SK-N-DZ (cell line): ENCODE data around the gene ALG1.
"Not testable (repeated sequence)": the region's sequence is repeated elsewhere in the genome, so short reads cannot be mapped to it uniquely, and the experiment has no call there.

Experiments used
- DNase-seq: peaks from one replicate; pipeline ENCODE4 v3.0.0-alpha.2; 2015; ENCODE audit warnings: low spot score

The ALG1 gene

DNA sequence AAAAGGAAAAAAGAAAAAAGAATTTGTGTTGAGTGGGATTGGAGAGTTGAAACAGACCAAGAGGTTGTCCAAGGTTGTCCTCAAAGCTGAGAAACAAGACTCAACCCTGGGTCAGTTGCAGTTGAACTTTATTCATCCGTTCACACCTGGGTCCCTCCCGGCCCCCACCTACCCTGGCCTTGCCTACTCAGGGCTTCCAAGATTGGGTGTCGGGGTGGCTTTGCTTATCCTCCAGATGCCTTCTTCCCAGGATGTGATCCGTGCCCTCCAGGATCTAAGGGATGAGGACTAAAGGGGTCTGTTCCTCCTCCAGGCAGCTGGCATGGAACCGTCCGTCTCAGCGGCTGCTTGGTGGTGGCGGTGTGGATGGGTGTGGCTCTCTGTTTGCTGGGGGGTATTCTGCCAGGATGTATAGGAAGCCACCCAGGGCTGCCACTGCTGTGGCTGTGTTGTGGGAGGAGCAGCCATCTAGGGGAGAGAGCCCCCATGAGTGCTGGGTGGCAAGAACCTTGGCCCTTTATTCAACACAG, 27.6 kb upstream of the ALG1 start:
- no peak for DNase-seq

DNA sequence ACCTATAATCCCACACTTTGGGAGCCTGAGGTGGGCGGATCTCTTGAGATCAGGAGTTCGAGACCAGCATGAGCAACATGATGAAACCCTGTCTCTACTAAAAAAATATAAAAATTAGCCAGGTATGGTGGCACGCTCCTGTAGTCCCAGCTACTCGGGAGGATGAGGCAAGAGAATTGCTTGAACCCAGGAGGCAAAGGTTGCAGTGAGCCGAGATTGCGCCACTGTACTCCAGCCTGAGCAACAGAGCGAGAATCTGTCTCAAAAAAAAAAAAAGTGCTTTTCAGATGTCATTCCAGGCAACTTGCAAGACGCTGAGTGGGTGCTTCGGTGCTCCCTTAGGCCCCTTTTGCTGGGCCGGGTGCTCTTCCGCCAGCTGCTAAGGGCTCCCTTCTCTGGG, 27.1 kb upstream of the ALG1 start:
- DNase-seq = not testable (repeated sequence)

DNA sequence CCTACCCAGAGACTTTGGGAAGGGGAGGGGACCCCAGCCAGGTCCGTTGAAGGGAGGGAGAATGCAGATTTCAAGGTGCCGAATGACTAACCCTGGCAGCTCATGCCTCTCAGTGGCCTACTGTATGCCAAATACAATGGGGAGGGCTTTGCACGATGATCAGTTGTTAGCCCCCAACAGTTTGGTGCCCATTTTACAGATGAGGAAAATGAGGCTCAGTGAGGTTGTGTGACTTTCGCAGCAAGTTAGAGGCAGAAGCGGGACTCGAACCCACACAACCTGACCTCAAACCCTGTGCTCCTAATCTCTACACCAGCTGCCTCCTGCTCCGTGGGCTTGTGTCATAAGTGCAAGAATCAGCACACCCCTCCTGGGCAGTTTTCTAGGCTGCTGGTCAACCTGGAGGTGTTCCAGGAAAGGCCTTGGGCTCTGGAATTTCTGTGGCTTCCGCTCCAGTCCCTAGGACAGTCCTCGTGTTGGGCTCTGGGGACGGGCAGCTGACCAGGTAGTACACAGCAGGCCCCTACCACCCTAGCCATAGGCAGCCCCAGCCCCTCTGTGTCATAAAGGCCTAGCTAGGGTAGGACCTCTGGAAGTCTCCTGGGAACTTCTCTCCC, 26.0 kb upstream of the ALG1 start:
- DNase-seq = no peak

DNA sequence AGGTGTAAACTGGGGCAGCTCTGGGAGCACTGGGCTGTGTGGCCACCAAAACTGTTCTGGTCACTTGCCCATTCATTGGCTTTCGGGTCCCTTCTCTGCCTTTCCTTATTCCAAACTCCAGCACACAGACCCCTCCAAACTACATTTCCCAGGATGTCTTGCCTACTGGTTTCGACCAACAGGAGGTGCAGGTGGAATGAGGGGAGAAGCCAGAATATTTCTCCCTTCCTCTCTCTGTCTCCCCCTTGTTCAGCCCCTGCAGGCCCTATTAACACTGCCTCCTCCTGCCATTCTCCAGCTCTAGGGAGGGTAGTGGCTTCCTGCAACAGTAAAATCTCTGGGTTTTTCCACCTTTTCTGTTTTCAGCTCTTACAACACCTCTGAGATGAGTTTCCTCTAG, 24.7 kb upstream of the ALG1 start:
- DNase-seq = no peak

DNA sequence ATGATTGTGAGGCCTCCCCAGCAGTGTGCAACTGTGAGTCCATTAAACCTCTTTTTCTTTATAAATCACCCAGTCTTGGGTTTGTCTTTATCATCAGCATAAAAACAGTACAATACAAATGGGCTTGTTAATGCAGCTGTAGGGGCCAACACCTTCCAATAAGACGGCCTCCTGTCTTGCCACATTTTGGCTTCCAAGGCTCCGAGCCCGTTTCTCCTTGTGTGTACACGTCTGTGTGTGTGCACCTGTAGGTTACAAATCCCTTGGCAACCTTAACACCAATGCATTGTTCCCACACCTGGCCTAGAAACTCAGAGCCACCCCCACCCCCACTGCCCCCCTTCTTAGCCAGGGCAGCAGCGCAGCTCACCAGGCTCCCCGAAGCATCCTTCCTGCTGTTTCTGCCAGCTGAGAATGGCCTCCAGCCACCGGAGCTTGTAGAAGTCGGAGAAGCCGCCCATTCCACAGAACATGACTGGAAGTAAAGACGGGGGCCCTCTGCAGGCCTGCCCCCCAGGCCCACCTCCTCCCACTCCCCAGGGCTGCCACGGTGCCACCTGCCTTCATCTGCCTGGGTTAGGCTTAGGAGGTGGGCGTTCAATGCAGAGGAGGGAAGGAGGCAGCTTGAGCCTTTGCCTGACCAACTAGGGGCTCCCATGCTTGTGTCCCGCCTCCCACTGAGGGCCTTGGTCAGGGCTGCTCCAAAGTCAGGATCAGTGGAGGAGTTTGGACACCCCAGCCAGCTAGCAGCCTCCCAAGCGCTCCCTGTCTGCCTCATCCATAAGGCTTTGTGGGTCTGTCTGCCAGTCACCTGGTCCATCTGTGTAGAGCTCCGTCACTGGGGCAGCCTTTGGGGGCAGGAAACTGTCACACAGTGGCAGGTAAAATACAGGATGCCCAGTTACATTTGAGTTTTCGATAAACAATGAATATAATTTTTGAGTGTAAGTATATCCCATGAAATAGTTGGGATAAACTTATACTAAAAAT, 16.5 kb upstream of the ALG1 start:
- DNase-seq = no peak

DNA sequence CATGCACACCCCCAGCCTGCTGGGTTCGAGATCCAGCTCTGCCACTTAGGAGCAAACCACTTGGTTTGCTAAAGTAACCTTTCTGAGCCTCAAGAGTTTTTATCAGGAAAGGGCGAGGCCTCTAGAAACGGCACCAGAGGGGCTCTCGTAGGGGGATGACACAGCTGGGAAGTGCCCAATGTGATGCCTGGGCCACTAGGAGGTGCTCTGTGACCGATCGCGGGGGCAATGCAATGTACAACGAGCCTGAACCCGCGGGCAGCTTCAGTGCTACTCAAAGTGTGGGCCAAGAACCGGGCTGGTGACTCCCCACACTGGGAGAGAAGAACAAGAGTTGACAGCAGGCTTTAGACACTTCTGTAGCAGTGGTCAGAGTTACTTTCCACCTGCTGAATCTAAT, 15.3 kb upstream of the ALG1 start:
- DNase-seq = peak; percentile 33

DNA sequence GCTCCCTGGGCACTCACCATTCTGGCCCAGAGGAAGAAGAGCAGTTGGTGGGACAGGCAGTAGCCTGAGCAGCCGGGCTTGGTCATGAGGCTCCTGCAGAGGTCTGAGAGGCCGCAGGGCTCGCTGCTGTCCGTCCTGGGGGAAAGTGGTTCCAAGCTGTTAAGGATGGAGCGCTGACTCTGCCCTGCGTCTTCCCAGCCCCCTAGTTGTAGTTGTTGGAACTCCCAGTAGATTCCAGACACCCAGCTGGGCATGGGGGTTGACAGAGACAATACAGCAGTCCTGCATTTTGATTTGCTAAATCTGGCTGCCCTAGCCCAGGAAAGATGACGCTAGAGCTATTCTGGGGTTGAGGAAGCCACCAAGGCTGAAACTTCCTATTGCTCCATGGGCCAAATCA, 13.2 kb upstream of the ALG1 start:
- peak; percentile 54 for DNase-seq

DNA sequence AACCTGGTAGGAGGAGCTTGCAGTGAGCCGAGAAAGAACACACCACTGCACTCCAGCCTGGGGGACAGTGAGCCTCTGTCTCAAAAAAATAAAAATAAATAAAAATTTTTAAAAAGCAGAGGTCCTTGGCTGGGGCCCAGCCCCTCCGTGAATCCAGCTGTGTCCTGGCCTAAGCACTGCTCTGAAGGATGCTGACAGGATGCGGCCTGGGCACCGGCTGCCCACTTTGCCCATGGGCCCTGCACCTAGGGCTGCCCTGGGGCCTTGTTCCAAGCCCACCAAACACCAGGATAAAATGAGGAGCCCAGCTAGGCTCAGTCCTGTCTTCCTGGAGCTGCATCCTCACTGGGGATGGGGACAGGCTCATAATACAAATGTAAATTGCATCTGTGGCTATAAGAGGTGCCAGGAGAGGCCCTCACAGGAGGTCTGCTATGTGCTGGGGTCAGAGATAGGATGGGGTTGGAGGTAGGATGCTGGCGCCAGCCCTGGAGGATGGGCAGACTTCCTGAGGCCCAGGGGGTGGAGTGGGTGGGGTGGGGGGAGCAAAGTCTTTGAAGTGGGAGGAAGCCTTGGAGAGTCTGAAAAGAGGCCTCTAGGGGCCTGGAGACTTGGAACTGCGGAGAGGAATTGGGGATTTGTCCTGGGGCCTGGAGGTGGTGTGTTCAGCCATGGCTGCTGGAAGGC, 12.1 kb upstream of the ALG1 start:
- no peak for DNase-seq

DNA sequence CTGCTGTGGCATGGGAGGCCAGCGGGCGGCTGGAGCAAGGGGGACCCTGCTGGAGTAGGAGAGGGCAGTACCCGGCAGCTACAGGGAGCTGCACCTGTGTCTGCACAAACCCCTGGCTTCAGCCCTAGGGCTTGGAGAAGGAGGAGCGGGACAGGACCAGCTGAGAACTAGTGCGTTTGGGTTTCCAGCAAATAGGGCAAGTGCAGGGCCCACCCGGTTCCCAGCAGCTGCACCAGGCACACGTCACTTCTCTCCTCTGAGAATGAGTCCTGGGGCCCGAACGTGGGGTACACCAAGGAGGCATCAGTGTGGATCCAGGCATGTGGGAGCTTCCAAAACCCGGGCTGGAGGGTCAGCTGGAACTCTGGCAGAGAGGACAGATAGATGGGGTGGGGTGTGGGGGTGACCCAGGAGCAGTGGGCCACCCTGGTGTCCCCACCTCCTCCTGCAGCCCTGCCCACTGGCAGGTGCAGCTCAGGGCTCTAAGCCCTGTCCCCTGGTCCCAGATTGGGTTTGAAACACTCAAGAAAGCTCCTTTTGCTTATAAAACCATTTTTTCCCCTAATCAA, 11.5 kb upstream of the ALG1 start:
- no peak for DNase-seq

DNA sequence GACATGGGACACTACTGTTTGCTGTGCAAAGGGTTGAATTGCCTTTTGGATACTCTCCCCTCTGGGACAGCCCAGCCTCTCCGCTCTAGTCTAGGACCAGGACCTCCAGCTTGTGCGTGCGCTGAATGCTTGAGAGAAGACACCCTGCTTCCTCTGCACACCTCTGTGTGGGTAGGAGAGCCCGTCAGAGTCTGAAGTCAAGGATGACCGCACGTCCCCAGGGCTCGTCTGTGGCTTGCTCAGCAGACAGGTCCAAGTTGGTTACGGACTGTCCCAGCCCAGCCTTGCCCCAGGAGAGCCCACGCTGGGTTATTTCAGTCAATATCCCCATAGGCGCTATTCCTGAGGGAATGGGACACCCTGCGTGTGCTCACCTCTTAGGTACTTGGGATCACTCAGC, 9.6 kb upstream of the ALG1 start:
- no peak for DNase-seq

DNA sequence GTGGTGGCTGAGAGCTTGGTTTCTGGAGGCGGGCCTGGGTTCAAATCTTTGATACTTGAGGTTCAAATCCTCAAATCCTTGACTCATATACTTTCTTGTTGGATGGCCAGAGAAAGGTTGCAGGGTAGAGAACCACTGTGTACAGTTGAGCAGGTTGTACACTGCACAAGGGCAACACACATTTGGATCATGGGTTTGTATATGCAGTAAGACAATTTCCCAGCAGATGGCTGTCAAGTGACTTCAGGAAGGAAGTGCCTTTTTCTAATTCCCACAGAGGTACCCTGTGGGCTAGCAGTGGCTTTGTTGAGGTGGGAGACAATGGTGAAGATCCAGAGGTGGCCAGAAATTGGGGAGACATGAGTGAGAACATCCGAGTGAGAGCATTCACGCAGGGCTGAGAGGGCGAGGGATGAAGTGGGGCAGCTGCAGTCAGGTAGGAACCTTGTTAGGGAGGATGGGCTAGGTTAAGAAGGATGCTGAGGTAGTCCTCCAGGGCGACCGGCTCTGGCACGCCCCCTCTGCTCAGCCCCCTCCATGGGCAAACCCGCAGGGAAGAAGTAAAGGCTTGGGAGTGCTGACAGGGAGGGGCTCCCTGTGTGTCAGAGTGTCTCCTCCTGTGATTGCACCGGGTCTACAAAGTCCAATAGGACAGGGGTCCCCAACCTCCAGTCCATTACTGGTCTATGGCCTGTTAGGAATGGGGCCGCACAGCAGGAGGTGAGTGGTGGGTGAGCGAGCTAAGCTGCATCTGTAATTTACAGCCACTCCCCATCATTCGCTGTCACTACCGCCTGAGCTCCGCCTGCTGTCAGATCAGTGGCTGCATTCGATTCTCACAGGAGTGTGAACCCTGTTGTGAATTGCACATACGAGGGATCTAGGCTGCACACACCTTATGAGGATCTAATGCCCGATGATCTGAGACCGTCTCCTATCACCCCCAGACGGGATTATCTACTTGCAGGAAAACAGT, 8.6 kb upstream of the ALG1 start:
- no peak for DNase-seq

DNA sequence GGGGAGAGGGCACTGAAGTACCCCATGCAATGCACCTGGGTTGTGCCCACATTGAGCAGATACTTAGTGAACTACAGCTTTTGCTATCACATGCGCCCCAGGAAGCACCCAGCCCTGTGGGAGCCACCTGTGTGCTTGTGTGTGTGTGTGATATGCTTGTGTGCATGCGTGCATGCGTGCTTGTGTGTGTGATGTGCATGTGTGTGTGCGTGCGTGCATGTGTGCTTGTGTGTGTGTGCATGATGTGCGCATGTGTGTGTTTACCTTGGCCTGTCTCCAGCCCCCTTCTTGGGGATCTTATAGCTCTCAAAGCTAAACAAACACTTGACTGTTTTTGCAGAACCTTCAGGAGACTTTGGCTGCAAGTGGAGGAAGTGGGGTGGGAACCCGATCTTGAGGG, 6.7 kb upstream of the ALG1 start:
- DNase-seq = no peak

DNA sequence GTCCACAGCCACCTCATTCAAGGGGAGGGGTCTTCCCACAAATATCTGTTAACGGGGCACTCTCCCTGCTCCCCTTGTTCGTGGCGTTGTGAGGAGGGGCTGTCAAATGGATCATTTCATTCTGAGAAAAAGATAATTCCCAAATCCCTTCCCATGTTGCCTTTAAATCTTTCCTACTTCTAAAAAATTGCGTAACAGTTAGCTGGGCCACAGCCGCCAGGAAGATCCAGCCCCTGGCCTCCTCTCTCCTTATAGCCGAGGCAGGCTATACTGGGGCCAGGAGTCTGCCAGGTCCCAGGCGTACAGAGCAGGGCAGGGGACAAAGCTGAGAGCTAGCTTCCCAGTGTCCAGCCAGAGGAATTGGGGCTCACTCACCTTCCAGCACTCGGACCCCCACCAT, 6.3 kb upstream of the ALG1 start:
- no peak for DNase-seq

DNA sequence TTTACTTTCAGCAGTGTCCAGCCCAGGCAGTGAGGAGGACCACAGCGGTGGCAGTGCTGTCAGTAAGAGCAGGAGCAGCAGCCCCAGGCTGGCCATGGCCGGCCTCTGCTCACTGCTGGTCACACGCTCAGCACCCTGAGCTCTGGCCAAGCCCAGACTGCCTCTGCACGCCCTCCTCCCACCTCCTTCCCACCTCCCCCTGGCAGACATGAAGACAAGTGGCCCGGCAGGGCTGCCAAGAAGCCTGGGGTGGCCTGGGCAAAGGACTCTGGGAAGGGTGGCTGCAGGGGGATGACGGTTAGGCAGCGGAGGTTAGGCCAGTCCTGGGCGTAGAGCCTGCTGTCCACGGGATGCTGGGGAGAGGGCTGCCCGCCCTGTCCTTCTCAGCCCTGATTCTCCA, 5.8 kb upstream of the ALG1 start, which contains the start of gene C16orf89:
Gene C16orf89, minus strand, starts transcription at position 144 of the 400 bp plus-strand sequence. Its CDS starts 48 bp downstream, at position 96.
- DNase-seq = no peak

DNA sequence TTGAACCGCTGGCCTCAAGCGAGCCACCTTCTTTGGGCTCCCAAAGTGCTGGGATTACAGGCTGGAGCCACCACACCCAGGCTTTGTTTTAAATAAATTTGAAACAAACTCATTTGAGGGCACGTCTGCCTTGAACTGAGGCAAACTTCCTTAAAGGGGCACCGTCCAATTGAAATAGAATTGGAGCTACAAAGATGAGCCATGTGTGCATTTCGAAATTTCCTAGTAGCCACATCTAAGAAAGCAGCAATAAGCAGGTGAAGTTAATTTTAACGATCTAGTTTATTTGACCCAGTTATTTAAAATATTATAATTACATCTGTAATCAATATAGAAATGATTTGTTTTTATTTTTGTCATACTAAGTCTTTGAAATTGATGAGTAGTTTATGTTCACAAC, 5.1 kb upstream of the ALG1 start:
- DNase-seq = no peak

DNA sequence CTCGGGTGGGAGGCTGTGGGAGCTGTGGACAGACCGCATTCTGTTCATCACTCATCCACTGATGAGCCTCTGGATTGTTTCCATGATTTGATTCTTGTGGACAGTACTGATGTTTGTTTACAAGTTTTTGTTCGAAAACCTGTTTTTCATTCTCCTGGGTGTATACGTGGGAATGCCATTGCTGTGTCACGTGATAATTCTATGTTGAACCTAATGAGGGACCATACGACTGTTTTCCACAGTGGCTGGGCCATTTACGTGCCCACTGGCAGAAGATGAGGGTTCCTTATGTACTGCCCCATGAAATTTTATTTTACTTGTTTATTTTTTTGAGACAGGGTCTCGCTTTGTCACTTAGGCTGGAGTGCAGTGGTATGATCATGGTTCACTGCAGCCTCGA, 2.6 kb upstream of the ALG1 start:
- DNase-seq = no peak

DNA sequence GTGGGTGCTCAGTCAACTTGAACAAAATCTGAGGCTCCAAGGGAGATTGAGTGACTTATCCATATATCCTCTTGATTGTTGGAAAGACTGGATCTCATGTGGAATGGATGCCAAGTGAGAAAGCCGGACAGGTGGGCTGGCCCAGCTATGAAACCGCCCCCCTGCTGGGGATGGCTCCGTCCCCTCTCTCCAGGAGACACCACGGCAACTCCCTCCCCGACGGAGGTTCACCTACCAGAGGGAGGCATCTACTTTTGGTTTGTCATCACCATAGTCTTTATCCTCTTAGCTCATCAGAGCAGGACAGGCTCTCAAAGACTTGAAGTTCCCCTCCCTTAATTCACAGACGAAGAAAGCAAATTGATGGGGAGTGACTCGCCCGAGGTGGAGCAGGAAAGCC, 1.8 kb upstream of the ALG1 start:
- no peak for DNase-seq

DNA sequence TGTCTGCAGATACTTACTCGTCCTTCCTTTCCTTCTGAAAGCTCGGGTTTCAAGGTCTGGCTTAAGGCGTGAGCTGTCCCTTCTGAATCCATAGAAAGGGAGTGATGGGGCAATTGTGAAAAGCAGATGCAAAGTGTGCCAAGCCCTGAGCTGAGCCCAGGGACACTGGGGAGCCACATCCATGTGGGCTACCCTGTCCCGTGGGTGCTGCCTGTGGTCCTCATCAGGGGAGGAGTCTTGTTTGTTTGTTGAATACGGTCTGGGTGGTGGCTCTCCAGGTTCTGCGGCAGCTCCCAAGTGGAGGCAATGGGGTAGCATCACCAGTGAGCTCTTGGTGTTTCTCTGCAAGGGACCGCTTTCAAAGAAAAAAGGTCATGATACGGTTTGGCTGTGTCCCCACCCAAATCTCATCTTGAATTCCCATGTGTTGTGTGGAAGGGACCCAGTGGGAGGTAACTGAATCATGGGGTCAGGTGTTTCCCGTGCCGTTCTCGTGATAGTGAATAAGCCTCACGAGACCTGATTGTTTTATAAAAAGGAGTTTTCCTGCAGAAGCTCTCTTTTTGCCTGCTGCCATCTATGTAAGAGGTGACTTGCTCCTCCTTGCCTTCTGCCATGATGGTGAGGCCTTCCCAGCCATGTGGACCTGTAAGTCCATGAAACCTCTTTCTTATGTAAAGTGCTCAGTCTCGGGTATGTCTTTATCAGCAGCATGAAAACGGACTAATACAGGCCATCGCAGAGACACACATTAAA, 1.0 kb upstream of the ALG1 start:
- no peak for DNase-seq

DNA sequence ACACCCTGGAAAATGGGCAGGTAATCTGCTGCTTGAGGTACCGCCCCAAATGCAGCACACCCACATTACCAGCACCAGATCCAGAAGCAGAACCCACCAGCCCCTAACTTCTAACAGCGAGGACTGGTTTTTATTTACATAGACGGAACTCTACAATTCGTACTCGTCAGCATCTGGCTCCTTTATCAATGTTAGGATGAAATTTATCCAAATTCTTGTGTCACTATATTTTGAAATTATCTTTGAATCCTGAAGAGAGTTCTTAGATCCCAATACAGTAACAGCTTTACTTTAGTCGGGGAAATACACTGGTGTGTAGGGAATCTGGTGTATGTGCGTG, 332 bp upstream of the ALG1 start:
- no peak for DNase-seq
